ENCODE data around the gene RNF168.
"Not testable (repeated sequence)": the region's sequence is repeated elsewhere in the genome, so short reads cannot be mapped to it uniquely, and the experiment has no call there.

RNF168 gene

GRCh38 chr3:196440696-196441095, 62.9 kb downstream of the RNF168 start:
- POLR2A ChIA-PET = no interaction called here
- TF ChIP-seq CTCF (IDR thresholded peaks at IDR 0.05; ENCODE audit: insufficient read depth, low read length, missing control alignments) = no peak
- CTCF ChIA-PET = interaction anchor here (1.0 kb wide), 1 partner anchor 26 kb away, joined by 3 read pairs; no protein-coding TSS in a partner anchor
- H3K4me3 ChIP-seq (ENCODE audit: low read depth, low read length) = no peak overlapping the region
- no peak for DNase-seq (ENCODE audit: low read depth, low spot score)

- TF ChIP-seq CTCF (IDR thresholded peaks at IDR 0.05; ENCODE audit: insufficient read depth, low read length, missing control alignments) = no peak
- no peak overlapping the region for H3K4me3 ChIP-seq (ENCODE audit: low read depth, low read length)
- peak; percentile 67 for DNase-seq (ENCODE audit: low read depth, low spot score)
- CTCF ChIA-PET = no interaction called here
- POLR2A ChIA-PET = interaction anchor here (0.8 kb wide), 1 partner anchor 8 kb away, joined by 3 read pairs; no protein-coding TSS in a partner anchor
Measured at GRCh38 chr3:196440041-196440537, 63.5 kb downstream of the RNF168 start.

- H3K4me3 ChIP-seq (ENCODE audit: low read depth, low read length) = peak within 1 kb of the TSS; percentile 92
- ChIA-PET POLR2A (interaction anchor here (0.6 to 1.1 kb wide), 6 partner anchors 18 to 115 kb away, joined by 3 to 4 read pairs (median 3); no protein-coding TSS in a partner anchor), CTCF (interaction anchor here (0.9 kb wide), 1 partner anchor 82 kb away, joined by 4 read pairs; no protein-coding TSS in a partner anchor)
- TF ChIP-seq CTCF (IDR thresholded peaks at IDR 0.05; ENCODE audit: insufficient read depth, low read length, missing control alignments) = no peak
- DNase-seq (ENCODE audit: low read depth, low spot score) = peak; percentile 33
Measured at GRCh38 chr3:196432137-196432879, 71.3 kb downstream of the RNF168 start, which contains the start of gene UBXN7. Gene UBXN7 (minus strand): TSS chr3:196432427. CDS start chr3:196432399, 28 bp downstream.

GRCh38 chr3:196431181-196432136, 72.1 kb downstream of the RNF168 start:
- CTCF ChIA-PET = interaction anchor here (0.9 kb wide), 1 partner anchor 81 kb away, joined by 4 read pairs; no protein-coding TSS in a partner anchor

GRCh38 chr3:196428041-196428440, 75.5 kb downstream of the RNF168 start:
- CTCF ChIA-PET = interaction anchor here (0.8 kb wide), 1 partner anchor 10 kb away, joined by 3 read pairs; no protein-coding TSS in a partner anchor
- no peak for TF ChIP-seq CTCF (IDR thresholded peaks at IDR 0.05; ENCODE audit: insufficient read depth, low read length, missing control alignments)

More at GRCh38 chr3:196431181-196432136, 72.1 kb downstream of the RNF168 start:
- POLR2A ChIA-PET = interaction anchor here (0.9 to 1.1 kb wide), 3 partner anchors 23 to 69 kb away, joined by 3 read pairs; no protein-coding TSS in a partner anchor
- TF ChIP-seq CTCF (IDR thresholded peaks at IDR 0.05; ENCODE audit: insufficient read depth, low read length, missing control alignments) = no peak
- DNase-seq (ENCODE audit: low read depth, low spot score) = no peak
- peak overlapping the region; percentile 92 for H3K4me3 ChIP-seq (ENCODE audit: low read depth, low read length)

GRCh38 chr3:196424421-196424820, 79.1 kb downstream of the RNF168 start:
- H3K4me3 ChIP-seq (ENCODE audit: low read depth, low read length); POLR2A ChIA-PET; DNase-seq (ENCODE audit: low read depth, low spot score); CTCF ChIA-PET: not testable (repeated sequence)

More at GRCh38 chr3:196428041-196428440, 75.5 kb downstream of the RNF168 start:
- POLR2A ChIA-PET = no interaction called here
- no peak overlapping the region for H3K4me3 ChIP-seq (ENCODE audit: low read depth, low read length)
- no peak for DNase-seq (ENCODE audit: low read depth, low spot score)

All from AG04449 (cell line).